Body of pancreas (tissue), 4 donors: ENCODE measurements around the gene TM6SF1.

ENCODE experiments used
- POLR2A ChIP-seq, 3 donors: fragments of 450-650 bp; IDR thresholded peaks; one replicate each; pipeline ENCODE4 v1.6.1; 2016; ENCODE audit warnings: antibody characterized with exemption in 3 of 3, mild to moderate bottlenecking in 2 of 3
- TF ChIP-seq, protein P1 (sequence below), 7 experiments: fragments of 450-650 bp in 4 of 7; fragments of 200-600 bp in 3 of 7; sonication (generic) in 3 of 7; IDR thresholded peaks; one replicate each; pipeline ENCODE4 v1.5.1; 2016 to 2019; ENCODE audit warnings: antibody characterized with exemption in 7 of 7

- TF ChIP-seq, protein P1, sequence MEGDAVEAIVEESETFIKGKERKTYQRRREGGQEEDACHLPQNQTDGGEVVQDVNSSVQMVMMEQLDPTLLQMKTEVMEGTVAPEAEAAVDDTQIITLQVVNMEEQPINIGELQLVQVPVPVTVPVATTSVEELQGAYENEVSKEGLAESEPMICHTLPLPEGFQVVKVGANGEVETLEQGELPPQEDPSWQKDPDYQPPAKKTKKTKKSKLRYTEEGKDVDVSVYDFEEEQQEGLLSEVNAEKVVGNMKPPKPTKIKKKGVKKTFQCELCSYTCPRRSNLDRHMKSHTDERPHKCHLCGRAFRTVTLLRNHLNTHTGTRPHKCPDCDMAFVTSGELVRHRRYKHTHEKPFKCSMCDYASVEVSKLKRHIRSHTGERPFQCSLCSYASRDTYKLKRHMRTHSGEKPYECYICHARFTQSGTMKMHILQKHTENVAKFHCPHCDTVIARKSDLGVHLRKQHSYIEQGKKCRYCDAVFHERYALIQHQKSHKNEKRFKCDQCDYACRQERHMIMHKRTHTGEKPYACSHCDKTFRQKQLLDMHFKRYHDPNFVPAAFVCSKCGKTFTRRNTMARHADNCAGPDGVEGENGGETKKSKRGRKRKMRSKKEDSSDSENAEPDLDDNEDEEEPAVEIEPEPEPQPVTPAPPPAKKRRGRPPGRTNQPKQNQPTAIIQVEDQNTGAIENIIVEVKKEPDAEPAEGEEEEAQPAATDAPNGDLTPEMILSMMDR (IDR thresholded peaks at IDR 0.05): no peak
- no peak for TF ChIP-seq POLR2A (IDR thresholded peaks at IDR 0.05)
These were observed 18.6 kb upstream of the TM6SF1 start for GRCh38 chr15:83088876-83089275.
